GM12892 (cell line): Measurements from ENCODE around the gene EML6.

Experiments used
- DNase-seq: peaks from one replicate; pipeline ENCODE4 v3.0.0; 2011; ENCODE audit not compliant: insufficient read length
- FAIRE-seq: peaks from 2 replicates; lab custom pipeline; 2011; peaks lifted over from hg19 to GRCh38; lab: Jason Lieb, UNC
- POLR2A ChIP-seq: IDR thresholded peaks from 2 replicates; pipeline ENCODE4 v1.6.1; 2011; ENCODE audit warnings: low read depth, low read length, control low read depth
- POLR2AphosphoS5 ChIP-seq: IDR thresholded peaks from 2 replicates; pipeline ENCODE4 v1.6.1; 2011; ENCODE audit warnings: low read depth, low read length, control low read depth
- TAF1 ChIP-seq: IDR thresholded peaks from 2 replicates; pipeline ENCODE4 v1.6.1; 2011; ENCODE audit warnings: low read depth, mild to moderate bottlenecking, control low read depth, low read length, borderline replicate concordance

EML6 gene

DNA sequence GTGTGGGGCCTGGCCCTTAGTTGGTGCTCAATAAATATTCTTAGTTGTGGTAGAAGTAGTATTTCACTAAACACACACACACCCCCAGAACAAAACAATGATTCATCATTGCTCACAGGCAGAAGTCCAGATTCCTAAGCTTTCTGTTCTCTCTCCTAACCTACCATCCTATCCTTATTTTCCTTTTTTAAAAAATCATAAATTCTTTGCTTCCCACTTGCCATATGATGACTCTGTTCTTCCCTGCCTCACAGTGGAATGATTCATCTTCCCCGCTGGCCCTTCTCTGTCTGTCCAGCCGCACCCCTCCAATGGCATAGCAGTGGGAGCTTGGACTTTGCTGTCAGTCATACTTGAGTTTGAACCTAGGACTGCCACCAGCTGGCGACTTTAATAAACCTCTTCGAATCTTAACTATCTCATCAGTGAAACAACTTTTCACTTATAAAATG is 5.2 kb downstream of the EML6 start:
- no peak for DNase-seq
- TF ChIP-seq POLR2A (no peak), TAF1 (no peak), POLR2AphosphoS5 (no peak)
- FAIRE-seq, result no peak

DNA sequence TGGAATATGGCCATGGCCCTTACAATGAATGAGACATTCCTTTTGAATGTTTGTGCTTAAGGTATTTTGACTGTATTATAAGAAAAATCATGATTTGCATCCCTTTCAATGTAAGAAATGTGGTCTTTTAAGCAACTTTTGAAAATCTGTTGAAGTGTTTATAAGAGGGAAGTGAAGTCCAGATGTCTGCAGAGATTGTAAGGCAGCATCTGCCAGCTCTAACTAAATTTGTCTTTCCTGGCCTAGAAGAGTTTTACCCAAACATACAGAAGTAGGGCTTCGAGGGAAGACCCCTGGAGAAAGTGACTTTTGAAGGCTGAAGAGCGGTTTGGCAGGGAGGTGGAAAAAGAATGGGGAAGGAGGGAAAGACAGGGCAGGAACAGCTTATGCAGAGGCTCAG is 12.2 kb downstream of the EML6 start:
- FAIRE-seq, result no peak

DNA sequence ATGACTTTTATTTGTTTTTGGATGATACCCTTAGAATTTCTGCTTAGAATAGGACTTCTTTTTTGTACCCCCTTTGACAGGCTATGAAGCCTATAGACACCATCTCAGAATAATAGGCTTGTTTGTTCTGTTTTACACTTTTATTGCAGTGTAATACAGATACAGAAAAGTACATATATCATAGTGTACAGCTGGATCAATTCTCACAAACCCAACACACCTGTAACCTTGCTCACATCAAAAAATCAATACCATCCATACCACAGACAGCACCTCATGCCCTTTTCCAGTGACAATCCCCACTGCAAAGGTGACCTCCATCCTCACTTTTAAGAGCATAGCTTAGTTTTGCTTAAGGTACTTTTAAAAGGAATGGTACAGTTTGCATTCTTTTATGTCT is 14.8 kb downstream of the EML6 start:
- FAIRE-seq (no peak), DNase-seq (no peak)
- TF ChIP-seq POLR2AphosphoS5 (no peak), POLR2A (no peak), TAF1 (no peak)

More for the DNA sequence above, 12.2 kb downstream of the EML6 start:
- no peak for DNase-seq
- no peak for TF ChIP-seq POLR2A
- TF ChIP-seq TAF1, result no peak
- TF ChIP-seq POLR2AphosphoS5, result no peak

DNA sequence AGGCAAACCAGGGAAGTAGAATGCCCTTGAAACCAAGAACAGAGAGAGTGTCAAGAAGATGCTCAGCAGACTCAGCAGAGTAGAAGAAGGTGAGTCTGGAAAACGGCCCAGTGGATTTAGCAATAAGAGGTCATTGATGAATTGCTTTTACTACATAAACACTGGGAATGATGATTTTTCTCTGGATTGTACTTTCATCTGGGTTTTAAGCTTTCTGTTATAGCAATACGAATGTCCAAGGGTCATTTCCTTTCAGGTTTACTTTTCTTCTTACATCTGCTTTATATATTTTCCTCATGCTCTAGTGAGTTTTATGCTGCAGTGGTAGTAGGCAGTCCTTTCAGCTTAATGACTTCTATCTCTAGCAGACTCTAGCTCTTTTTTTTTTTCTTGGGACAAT is 16.9 kb downstream of the EML6 start:
- DNase-seq (no peak), FAIRE-seq (no peak)
- TF ChIP-seq POLR2A (no peak), TAF1 (no peak), POLR2AphosphoS5 (no peak)

DNA sequence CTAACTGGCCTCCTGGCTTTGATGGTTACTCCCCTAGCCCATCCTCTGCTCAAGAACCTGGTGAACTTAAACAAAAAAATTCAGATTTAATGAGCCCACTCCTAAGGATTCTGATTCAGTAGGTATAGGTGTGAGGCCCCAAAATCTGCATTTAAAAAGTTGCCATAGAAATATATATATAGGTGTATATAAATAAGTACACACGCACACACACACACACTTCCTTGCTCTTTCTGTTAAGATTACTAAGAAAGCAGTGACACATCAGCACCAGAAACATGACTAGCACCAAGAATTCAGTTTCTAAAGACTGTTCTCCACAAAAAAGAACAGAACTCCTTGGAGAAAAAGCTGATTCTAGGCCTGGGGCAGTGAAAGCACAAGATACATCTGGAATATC is 17.8 kb downstream of the EML6 start:
- no peak for DNase-seq
- no peak for FAIRE-seq
- no peak for TF ChIP-seq POLR2AphosphoS5
- TF ChIP-seq POLR2A, result no peak
- no peak for TF ChIP-seq TAF1

DNA sequence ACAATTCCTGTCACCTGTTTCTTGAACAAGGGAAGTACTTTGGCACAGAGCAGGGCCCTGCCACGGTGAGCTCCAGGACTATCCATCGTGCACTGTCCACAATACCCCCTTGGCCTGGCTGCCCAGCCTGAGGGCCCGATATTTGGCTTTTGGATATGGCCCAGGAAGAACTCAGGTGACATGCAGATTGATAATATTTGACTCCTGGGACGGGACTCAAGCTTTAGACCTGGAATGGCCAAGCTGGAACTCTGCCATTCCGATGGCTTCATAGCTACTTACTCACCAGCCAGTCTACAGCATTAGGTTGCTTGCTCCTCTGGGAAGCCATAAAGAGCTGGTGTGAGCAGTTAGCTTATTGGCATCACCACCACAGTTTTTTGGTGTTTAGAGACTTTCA is 26.6 kb downstream of the EML6 start:
- DNase-seq, result no peak
- TF ChIP-seq TAF1, result no peak
- TF ChIP-seq POLR2AphosphoS5, result no peak
- no peak for TF ChIP-seq POLR2A
- no peak for FAIRE-seq

DNA sequence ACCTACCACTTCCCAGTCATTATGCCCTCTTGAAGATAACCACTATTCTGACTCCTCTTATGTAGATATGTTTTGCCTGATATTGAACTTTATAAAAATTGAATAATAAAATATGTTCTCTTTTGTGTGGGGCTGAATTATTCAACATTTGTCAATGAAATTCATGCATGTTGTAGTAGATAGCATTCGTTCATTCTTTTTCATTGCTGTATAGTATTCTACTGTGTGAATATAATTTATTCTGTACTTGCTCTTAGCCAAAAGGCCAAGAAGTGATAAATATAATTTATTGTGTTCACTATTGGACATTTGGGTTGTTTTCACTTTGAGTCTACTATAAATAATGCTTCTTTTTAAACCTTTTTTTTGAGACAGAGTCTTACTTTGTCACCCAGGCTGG is 29.0 kb downstream of the EML6 start:
- TF ChIP-seq TAF1 (no peak), POLR2A (no peak), POLR2AphosphoS5 (no peak)

DNA sequence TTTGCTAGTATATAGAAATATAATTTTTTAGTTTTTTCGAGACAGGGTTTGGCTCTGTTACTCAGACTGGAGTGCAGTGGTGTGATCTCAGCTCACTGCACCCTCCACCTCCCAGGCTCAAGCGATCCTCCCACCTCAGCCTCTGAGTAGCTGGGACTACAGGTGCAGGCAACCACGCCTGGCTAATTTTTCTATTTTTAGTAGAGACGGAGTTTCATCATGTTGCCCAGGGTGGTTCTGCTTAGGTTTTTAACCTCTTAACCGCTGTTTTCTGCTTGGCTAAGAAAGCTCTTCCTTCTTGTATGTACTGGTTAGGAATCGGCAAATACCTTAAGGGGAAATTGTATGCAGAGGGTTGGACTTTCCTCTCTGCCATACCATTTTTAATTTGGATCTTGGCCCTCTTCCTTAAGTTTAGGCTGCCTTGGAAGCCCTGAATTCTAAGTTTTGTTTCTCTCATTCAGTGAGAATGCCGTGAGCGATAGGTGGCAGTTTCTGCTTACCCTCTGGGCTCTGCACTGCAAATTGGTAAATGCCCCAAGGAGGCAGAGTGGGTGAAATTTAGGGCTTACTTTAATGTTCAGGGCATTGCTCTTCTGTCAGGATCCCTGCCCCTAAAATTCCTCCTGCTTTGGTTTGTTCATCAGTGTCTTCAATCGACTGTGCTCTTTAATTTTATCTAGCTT is 32.3 kb downstream of the EML6 start:
- TF ChIP-seq POLR2A (no peak), POLR2AphosphoS5 (no peak), TAF1 (no peak)
- DNase-seq, result no peak
- peak; percentile 91 for FAIRE-seq

More for the DNA sequence above, 29.0 kb downstream of the EML6 start:
- FAIRE-seq (no peak), DNase-seq (no peak)

DNA sequence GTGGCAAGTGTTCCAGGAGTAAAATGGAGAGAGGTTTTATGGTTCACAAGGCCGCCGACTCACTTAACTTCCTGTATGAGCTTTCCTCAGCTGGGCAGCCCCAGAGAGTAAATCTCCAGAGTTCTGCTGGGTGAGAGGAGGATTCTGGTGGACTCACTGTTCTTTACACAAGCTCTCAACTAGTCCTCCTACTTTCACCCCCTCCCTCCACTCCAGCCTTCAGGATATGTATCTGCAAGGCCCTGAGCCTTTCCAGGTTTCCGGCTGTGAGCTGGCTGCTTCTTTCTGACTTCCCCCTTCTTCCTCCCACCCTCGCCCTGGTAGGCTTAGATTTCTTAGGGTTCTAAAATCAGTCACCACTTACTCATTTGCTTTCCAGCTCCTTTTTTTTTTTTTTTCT is 34.0 kb downstream of the EML6 start:
- TF ChIP-seq TAF1, result no peak
- TF ChIP-seq POLR2A, result no peak
- TF ChIP-seq POLR2AphosphoS5, result no peak
- FAIRE-seq, result no peak
- DNase-seq, result no peak

DNA sequence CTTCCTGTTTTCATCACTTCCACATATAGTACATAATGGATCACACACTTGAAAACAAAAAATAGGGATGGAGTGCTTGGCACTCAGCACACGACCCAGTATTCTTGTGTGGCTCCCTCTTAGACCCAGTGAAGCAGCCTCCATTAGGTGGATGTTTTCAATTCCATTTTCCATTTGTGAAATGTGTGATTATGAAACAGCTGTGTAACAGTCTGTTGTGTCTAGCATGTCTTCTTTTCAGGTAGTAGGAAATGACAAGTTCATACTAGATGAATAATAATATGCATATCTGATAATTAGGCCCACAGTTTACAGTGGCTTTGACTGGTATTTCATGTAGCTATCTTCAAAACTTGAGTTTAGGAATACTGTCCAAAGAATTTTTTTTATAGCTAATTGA is 35.5 kb downstream of the EML6 start:
- DNase-seq (no peak), FAIRE-seq (peak; percentile 82)
- TF ChIP-seq POLR2AphosphoS5 (no peak), TAF1 (no peak), POLR2A (no peak)

DNA sequence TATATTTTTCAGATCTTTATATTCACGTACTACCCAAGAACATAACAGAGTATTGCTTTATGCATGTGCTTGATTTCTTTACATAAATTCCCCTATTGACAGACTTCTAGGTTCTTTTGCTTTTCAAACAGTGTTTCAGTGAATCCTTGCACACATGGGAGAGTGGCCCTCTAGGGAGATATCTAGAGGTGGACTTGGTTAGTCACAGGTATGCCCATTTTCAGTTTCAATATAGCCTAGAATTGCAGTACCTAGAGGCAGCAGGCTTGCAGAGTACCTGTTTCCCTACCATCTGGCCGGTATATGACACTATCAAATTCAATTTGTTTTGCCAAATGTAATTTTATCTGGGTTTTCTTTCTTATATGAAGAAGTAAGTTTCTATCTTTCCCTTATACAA is 36.8 kb downstream of the EML6 start:
- TF ChIP-seq POLR2AphosphoS5 (no peak), TAF1 (no peak), POLR2A (no peak)
- FAIRE-seq, result no peak
- no peak for DNase-seq

DNA sequence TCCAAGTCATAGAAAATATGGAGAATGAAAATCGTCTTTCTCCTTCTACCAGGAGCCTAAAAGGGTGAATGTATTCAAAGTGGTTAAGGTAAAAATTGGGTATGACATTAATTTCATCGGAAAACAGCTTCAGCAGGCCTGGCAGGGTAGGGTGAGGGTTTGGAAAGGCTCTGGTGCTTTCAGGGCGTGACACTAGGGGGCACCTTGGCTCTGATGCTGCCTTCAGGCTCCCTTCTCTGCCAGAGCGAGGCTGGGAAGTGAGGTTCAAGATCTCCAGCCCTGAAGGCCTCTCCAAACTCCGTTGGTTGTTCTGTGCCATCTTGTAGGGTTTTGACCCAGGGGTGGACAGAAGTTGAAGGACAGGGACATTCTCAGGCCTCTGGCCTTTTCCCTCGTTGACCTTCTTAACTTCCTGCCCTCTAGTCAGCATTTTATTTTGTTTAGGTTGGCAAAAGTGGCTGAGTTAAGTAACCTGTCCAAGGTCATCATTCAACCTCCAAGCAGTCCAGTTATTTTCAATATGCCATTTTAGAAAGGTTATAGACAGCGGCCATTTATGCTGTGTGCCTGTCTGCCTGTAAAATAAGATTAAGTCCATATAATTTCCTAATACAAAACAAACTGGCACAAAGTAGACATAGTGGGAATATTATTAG is 40.3 kb downstream of the EML6 start:
- peak; percentile 83 for FAIRE-seq
- TF ChIP-seq POLR2AphosphoS5, result no peak
- no peak for TF ChIP-seq TAF1
- no peak for TF ChIP-seq POLR2A
- DNase-seq, result no peak
